ENCODE data around the gene CDH1. TPM values are rescaled to one million over a fixed set of nuclear protein-coding genes. Genes with fewer than 3 reads are reported as not detected.
"Not testable (repeated sequence)": the region's sequence is repeated elsewhere in the genome, so short reads cannot be mapped to it uniquely, and the experiment has no call there.

Gene CDH1
- total RNA-seq, 4 donors from 2014 or later, result 0.26 to 30.0 (median 2.6) TPM

DNA sequence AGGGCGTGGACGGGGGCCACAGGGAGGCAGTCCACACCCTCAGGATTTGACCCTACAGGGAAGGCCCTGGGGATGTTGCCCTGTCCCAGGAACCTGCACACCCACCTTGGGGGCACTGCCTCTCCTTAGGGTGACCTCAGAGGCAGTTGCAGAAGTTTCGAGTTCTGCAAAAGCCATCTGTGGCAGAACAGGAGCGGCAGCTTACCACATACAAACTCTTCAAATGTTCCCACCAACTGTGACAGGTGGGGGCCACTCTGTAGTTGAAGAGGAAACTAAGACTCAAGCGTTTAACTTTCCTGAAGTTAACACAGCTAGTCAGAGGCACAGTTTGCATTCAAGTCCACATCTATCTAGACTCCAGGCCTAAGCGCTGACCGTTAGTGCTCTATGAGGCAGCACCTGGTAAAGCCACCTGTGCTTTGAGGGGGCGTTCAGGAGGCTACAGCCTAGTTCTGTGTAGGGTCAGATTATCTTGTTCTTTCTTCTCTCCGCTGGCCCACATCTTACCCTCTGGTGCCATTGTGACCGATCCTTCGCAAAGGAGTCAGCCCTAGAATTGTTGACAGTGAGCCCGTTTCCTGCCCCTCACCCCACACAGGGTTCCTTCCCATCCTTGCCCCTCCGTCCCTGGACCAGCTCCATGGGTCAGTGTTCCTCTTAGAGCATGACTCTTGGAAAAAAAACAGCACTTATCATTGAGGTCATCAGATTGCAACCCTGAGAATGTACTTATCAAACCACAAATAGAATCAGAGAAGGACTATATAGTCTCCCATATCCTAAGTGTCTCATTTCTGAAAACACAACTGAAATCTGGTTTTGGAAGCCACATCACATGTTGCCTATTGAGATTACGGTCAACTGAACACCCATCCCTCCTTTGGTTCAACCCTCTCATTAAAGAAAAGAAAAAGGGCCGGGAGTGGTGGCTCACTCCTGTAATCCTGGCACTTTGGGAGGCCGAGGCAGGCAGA is 45.4 kb downstream of the CDH1 start:
- no peaks in the 10 kb centered on the region for H3K36me3 ChIP-seq
- no peak overlapping the region for H3K27ac ChIP-seq
- no peak overlapping the region for H3K4me3 ChIP-seq
- no peaks in the 10 kb centered on the region for H3K4me1 ChIP-seq
- no peak for TF ChIP-seq POLR2A (IDR thresholded peaks at IDR 0.05)
- TF ChIP-seq, protein P1, sequence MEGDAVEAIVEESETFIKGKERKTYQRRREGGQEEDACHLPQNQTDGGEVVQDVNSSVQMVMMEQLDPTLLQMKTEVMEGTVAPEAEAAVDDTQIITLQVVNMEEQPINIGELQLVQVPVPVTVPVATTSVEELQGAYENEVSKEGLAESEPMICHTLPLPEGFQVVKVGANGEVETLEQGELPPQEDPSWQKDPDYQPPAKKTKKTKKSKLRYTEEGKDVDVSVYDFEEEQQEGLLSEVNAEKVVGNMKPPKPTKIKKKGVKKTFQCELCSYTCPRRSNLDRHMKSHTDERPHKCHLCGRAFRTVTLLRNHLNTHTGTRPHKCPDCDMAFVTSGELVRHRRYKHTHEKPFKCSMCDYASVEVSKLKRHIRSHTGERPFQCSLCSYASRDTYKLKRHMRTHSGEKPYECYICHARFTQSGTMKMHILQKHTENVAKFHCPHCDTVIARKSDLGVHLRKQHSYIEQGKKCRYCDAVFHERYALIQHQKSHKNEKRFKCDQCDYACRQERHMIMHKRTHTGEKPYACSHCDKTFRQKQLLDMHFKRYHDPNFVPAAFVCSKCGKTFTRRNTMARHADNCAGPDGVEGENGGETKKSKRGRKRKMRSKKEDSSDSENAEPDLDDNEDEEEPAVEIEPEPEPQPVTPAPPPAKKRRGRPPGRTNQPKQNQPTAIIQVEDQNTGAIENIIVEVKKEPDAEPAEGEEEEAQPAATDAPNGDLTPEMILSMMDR (IDR thresholded peaks at IDR 0.05), result no peak
- H3K9me3 ChIP-seq, result no peaks in the 10 kb centered on the region
- intact Hi-C loops (cut with DNase I; ENCODE audit: low total_unique reads), result no loop called here
- H3K27me3 ChIP-seq, result no peaks in the 10 kb centered on the region
- DNase-seq, result no peak

DNA sequence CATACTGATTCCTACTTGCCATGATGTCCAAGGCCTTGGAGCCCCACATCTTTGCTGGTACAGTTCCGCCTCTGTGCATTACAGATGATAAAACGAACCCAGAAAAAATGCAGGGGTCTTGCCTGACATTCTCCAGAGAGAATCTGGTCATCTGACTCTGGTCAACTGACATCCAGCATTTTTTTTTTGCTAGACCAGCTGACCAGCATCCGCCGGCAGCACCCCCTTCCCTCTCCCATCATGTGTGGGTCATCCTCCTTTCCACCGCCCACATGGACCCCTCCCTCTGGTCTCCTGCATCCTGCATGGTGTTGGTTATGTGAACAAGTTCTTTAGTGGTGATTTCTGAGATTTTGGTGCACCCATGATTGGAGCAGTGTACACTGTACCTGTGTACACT is 47.1 kb downstream of the CDH1 start:
- no peak for DNase-seq
- Histone ChIP-seq H3K4me1 (no peaks in the 10 kb centered on the region), H3K4me3 (no peak overlapping the region), H3K36me3 (no peaks in the 10 kb centered on the region), H3K27ac (no peak overlapping the region), H3K27me3 (no peaks in the 10 kb centered on the region), H3K9me3 (no peaks in the 10 kb centered on the region)
- intact Hi-C loops (cut with DNase I; ENCODE audit: low total_unique reads), result no loop called here
- no peak for TF ChIP-seq POLR2A (IDR thresholded peaks at IDR 0.05)
- TF ChIP-seq, protein P1 (IDR thresholded peaks at IDR 0.05), result no peak

DNA sequence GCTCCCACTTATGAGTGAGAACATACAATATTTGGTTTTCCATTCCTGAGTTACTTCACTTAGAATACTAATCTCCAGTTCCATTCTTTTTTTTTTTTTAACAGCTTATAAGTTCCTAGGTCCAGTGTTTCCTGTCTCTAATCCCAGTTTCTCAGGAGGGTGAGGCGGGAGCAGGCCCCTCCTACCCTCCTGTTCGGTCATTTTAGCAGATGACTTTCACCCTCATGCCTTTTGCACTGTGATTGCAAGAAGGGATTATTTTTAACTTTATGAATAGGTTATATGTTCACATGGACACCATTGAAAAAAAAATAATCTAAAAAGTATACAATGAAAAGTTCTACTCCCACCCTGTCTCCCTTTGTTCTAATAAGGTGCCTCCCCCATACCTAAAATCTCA is 47.6 kb downstream of the CDH1 start:
- Histone ChIP-seq H3K27me3 (no peaks in the 10 kb centered on the region), H3K4me1 (no peaks in the 10 kb centered on the region), H3K4me3 (no peak overlapping the region), H3K36me3 (no peaks in the 10 kb centered on the region), H3K27ac (no peak overlapping the region), H3K9me3 (no peaks in the 10 kb centered on the region)
- TF ChIP-seq POLR2A (IDR thresholded peaks at IDR 0.05), result no peak
- TF ChIP-seq, protein P1 (IDR thresholded peaks at IDR 0.05), result no peak
- intact Hi-C loops (cut with DNase I; ENCODE audit: low total_unique reads), result no loop called here
- DNase-seq, result no peak

DNA sequence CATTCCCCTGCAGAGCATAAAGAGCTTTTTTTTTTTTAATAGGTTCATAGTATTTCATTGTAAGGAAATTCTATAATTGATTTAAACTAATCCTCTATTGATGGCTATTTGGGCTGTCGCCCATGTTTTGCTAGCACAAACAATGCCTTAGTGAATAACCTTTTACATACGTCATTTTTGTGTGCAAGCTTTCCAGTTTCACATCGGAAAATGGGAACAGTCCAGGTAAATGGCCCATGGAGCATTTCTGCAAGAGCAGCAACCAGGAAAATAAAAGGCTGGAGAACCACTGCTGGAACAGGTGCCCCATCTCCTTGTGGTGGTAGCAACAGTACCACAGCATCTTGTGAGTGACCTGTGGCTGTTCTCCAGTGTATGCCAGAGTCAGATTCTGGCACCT is 48.6 kb downstream of the CDH1 start:
- no peaks in the 10 kb centered on the region for H3K27me3 ChIP-seq
- no peak overlapping the region for H3K27ac ChIP-seq
- no peak for DNase-seq
- H3K9me3 ChIP-seq, result no peaks in the 10 kb centered on the region
- TF ChIP-seq, protein P1 (IDR thresholded peaks at IDR 0.05), result no peak
- TF ChIP-seq POLR2A (IDR thresholded peaks at IDR 0.05), result no peak
- no peaks in the 10 kb centered on the region for H3K4me1 ChIP-seq
- intact Hi-C loops (cut with DNase I; ENCODE audit: low total_unique reads), result no loop called here
- H3K4me3 ChIP-seq, result no peak overlapping the region
- H3K36me3 ChIP-seq, result no peaks in the 10 kb centered on the region

DNA sequence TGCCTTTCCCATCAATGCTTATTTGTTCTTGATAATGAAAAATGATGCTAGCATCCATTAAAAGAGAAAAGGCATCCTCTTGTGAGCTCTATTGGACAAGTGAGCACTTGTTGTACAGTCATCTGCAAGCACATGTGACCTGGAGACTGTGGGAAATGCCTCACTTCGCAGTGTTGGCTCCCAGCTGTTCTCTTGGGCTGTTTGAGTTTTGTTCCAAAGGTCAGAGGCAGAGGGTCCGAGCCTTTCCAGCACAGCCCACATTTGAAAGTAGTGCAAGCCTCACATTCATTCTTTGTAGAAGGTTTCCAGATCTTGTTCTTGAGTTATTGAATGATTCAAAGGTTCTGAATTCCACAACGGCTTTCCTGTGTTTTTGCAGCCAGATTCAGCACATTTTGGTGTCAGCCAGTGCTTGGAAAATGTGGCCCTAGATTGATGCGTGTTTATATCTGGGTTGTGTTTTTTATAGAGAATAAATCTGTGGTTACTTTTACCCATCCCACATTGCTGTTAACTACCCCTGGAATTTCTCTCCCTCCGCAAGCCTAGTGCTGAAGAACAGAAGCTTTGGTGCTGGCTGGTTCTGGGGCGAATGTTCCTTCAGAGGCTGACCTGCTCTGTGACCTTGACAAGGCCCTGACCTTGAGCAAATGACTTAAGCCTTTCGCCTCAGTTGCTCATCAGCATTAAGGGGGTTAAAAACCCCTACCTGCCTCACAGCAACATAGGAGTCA is 49.8 kb downstream of the CDH1 start:
- H3K27me3 ChIP-seq, result no peaks in the 10 kb centered on the region
- no peak overlapping the region for H3K4me3 ChIP-seq
- no peaks in the 10 kb centered on the region for H3K9me3 ChIP-seq
- peak; percentile 20 to 22 for DNase-seq
- intact Hi-C loops (cut with DNase I; ENCODE audit: low total_unique reads), result no loop called here
- TF ChIP-seq, protein P1 (IDR thresholded peaks at IDR 0.05), result no peak
- TF ChIP-seq POLR2A (IDR thresholded peaks at IDR 0.05), result no peak
- no peaks in the 10 kb centered on the region for H3K36me3 ChIP-seq
- H3K27ac ChIP-seq, result peak overlapping the region in 1 of 2 donors; percentile 2
- H3K4me1 ChIP-seq, result no peaks in the 10 kb centered on the region

DNA sequence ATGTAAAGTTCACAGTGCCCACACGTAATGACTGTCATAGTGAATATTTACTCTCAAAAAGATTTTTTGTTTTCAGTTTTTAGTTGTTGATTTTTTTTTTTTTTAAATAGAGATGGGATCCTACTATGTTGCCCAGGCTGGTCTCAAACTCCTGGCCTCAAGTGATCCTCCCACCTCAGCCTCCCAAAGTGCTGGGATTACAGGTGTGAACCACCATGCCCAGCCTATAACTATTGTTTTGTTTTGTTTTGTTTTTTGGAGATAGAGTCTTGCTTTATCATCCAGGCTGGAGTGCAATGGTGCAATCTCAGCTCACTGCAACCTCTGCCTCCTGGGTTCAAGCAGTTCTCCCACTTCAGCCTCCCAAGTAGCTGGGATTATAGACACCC is 50.3 kb downstream of the CDH1 start:
- DNase-seq; H3K36me3 ChIP-seq; H3K4me3 ChIP-seq; H3K4me1 ChIP-seq; H3K27me3 ChIP-seq; H3K9me3 ChIP-seq; intact Hi-C loops (cut with DNase I; ENCODE audit: low total_unique reads): not testable (repeated sequence)
- peak overlapping the region in 1 of 2 donors; percentile 2 for H3K27ac ChIP-seq

All from uterus (tissue), 4 donors.